Activated CD4-positive, CD25-positive, alpha-beta regulatory T cell treated with anti-CD3 and anti-CD28 coated beads, Interleukin-2, amount 50 U/mL, for 16 hours (primary cell): Measurements from ENCODE around the gene OVOL3.

ENCODE experiments used
- DNase-seq: peaks from one replicate; pipeline ENCODE4 v3.0.0-alpha.2; 2020; ENCODE audit warnings: low read depth, low spot score

OVOL3 gene

GRCh38 chr19:36100476-36100875 is 10.5 kb upstream of the OVOL3 start:
- DNase-seq, result no peak

GRCh38 chr19:36101550-36102327 is 9.2 kb upstream of the OVOL3 start:
- no peak for DNase-seq

- no peak for DNase-seq
Measured at GRCh38 chr19:36103040-36103626, 7.8 kb upstream of the OVOL3 start.

GRCh38 chr19:36103842-36104552 is 6.9 kb upstream of the OVOL3 start:
- DNase-seq, result no peak

- no peak for DNase-seq
Measured at GRCh38 chr19:36106441-36106840, 4.5 kb upstream of the OVOL3 start.

- no peak for DNase-seq
Measured at GRCh38 chr19:36106991-36107390, 4.0 kb upstream of the OVOL3 start.

GRCh38 chr19:36108684-36109083 is 2.3 kb upstream of the OVOL3 start:
- no peak for DNase-seq

- DNase-seq, result no peak
Measured at GRCh38 chr19:36111200-36111539, 227 bp downstream of the OVOL3 start.

- no peak for DNase-seq
Measured at GRCh38 chr19:36112678-36113077, 1.7 kb downstream of the OVOL3 start.

- no peak for DNase-seq
Measured at GRCh38 chr19:36113425-36113824, 2.5 kb downstream of the OVOL3 start.

- no peak for DNase-seq
Measured at GRCh38 chr19:36113894-36114720, 3.2 kb downstream of the OVOL3 start.

GRCh38 chr19:36114721-36115452 is 3.9 kb downstream of the OVOL3 start, which contains the start of gene POLR2I:
Gene POLR2I (minus strand): TSS chr19:36114875. CDS start chr19:36114856, 19 bp downstream.
- peak; percentile 99 for DNase-seq

- DNase-seq, result peak; percentile 77
Measured at GRCh38 chr19:36115453-36116343, 4.8 kb downstream of the OVOL3 start, which contains the start of gene TBCB. Gene TBCB (plus strand): TSS chr19:36115468. CDS start chr19:36115561, 93 bp downstream.

GRCh38 chr19:36116344-36116637 is 5.3 kb downstream of the OVOL3 start:
- DNase-seq, result no peak

- DNase-seq, result no peak
Measured at GRCh38 chr19:36120092-36120983, 9.4 kb downstream of the OVOL3 start.

- no peak for DNase-seq
Measured at GRCh38 chr19:36120984-36121358, 10.0 kb downstream of the OVOL3 start.

- no peak for DNase-seq
Measured at GRCh38 chr19:36121486-36122124, 10.7 kb downstream of the OVOL3 start.

GRCh38 chr19:36125557-36125956 is 14.6 kb downstream of the OVOL3 start:
- DNase-seq, result no peak

GRCh38 chr19:36128392-36128736 is 17.4 kb downstream of the OVOL3 start:
- DNase-seq, result no peak
